Neural cell (in vitro differentiated cells): ENCODE measurements around the gene PYGO2.

Experiments used
- CTCF ChIP-seq: fragments of 450-650 bp; IDR thresholded peaks from 2 replicates; pipeline ENCODE4 v1.5.1; 2014; ENCODE audit warnings: antibody characterized with exemption, mild to moderate bottlenecking, moderate library complexity; ENCODE audit not compliant: poor library complexity, severe bottlenecking
- EZH2 ChIP-seq: fragments of 200-600, 300-800 bp; shearing (Covaris generic), sonication (generic); IDR thresholded peaks from 2 replicates; pipeline ENCODE4 v1.6.1; 2014; ENCODE audit warnings: antibody characterized with exemption, low read length, borderline replicate concordance, mild to moderate bottlenecking; ENCODE audit not compliant: insufficient read depth, poor library complexity, severe bottlenecking
- SMC3 ChIP-seq: fragments of 450-650 bp; conservative IDR thresholded peaks from 2 replicates; pipeline ENCODE4 v1.6.1; 2014; ENCODE audit warnings: antibody characterized with exemption, mild to moderate bottlenecking, moderate library complexity; ENCODE audit not compliant: poor library complexity

GRCh38 chr1:154913273-154913672 lies 48.3 kb downstream of the PYGO2 start:
- no peak for TF ChIP-seq CTCF
- TF ChIP-seq SMC3: no peak
- TF ChIP-seq EZH2: no peak
